HG03558 (cell line): ENCODE measurements around the gene KCNN3.

Experiments used
- ATAC-seq: cut with Tn5 transposase; IDR thresholded peaks from one replicate; pipeline ENCODE4 v1.9.1; 2021; ENCODE audit warnings: moderate number of reproducible peaks; ENCODE audit not compliant: unreplicated experiment; ENCODE audit errors: extremely low read depth

KCNN3 gene

DNA sequence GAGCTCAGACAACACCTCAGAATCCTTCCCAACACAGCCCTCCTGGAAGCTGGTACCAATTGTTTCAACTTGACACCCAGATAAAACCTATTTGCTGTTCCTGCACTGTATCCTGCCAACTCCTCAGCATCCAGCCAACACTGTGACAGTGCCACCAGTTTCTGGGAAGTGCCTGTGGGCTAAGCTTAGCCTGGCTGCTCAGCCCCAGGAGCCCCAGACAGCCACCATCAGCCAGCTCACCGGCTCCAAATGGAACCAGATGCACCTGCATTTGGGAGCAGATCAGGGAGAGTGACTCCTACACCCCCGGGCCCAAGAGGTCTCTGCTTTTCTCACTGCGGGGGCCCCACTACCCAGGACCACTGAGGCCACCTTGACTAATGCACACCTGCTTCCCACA is 24.9 kb downstream of the KCNN3 start:
- no peak for ATAC-seq

DNA sequence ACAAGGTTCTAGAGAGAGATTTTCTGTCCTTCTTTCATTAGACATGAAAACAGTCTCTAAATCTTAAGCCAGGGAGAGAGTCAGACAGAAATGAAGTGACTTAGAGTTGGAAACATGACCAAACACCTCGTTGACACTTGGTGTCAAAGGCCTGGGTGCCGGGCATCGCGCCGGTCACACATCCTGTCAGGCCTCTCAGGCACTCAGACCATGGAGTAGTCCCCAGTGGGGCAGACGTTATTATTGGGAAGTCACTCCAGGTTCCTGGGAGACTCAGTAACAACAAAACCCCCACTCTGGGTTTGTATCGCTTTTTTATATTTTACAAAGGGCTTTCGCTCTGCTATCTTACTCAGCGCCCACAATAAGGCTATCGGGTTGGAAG is 25.8 kb downstream of the KCNN3 start:
- ATAC-seq, result no peak

DNA sequence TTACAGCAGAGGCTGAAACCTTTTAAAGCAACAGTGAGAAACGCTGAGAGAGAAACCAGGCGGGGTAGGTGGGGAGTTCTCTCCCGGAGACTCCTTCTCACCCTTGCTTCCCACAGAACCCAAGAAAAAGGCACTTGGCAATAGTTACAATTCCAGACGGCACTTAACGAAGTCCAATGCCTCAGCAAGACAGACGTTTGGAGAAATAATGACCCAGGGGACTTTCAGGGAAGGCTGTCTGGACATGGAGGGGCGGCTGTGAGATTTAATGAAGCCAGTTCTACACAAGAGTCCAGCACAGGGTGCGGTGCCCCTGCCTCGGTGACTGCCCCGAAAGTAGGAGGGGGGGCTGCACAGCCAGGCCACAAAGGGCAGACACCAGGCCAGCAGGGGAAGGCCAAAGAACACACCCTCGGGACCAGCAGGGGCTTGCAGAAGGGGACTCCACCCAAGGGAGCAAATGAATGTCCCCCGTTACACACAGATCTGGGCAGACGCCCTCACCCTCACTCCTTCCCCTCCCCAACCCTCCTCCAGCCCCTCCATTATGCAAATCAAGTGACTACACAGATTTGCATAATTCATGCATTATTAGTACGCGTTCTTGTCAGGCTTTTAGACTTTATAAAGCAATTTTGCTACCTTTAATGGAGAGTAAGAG is 26.3 kb downstream of the KCNN3 start:
- ATAC-seq, result no peak

DNA sequence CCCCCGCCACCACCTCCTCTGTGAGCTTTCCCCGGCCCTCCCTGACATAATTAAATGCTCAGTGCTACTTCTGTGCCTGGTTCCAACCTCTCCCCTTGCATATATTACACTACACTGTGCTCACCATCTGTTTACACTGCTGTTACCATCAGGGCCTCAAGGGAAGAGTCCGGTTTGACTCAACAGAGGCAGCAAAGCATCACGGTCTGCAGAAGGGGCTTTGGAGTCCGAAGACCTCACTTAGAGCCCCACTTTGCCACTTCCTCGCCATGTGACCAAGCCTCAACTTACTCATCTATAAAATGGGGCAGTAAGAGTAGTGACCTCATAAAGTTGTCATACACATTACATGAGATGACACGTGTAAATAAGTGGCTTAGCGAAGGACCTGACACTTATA is 27.4 kb downstream of the KCNN3 start:
- ATAC-seq, result no peak

DNA sequence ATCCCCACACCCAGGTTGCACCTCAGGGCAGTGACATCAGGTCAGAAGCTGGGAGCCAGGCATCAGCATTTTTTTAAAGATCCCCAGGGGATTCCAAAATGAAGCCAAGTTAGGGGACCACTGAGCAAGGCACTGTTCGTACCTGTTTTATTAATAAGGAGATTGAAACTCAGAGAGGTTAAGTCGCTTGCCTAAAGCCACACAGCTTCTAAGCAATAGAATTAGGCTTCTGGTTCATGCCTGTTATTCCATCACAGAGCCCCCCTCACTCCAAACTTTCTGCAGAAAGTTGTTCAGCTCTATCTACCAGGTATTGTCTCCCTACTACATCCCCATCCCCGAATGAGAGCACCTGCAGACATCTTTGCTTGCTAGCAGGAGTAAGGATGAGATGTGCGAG is 28.7 kb downstream of the KCNN3 start:
- no peak for ATAC-seq

DNA sequence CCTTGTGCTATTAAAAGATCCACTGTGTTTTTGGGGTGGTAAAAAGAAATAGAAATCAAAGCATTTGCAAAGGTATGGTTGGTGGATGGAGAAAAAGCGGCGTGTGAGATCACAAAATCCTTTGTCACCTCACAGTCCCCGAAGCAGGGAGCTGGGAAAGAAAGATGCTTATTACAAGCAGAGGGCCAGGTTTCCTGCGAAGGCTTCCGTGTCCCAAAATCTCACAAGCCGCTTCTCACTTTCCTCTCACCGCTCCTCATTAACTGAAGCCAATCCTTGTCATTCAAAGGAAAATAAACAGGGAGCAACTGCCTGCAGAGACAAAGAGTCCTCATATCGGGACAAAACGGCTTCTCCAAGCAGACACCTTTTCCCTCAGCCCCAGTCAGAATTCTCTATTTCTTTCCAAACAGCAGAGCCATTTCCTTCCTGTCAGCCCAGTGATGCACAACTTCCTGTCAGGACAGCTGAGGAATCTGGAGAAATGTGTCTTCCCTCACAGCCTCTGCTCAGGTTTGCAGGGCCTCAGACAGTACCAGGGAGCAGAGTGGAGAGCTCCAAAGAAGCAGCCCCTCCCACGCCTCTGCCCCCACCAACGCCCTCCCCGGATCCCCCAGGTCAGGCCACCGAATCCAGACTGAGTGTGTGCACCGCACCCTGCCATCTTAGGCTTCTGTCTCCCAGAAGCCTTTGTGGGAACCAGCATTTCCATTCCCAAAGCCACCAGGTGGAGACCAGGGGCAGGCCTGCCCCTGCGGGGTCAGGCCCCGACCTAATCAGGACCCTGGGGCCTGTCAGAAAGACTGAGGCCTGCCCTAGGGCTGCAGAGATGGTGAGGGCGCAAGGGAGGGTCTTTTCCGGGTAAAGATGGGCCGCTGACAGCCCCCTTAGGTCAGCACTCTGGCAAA is 29.6 kb downstream of the KCNN3 start:
- ATAC-seq, result no peak

DNA sequence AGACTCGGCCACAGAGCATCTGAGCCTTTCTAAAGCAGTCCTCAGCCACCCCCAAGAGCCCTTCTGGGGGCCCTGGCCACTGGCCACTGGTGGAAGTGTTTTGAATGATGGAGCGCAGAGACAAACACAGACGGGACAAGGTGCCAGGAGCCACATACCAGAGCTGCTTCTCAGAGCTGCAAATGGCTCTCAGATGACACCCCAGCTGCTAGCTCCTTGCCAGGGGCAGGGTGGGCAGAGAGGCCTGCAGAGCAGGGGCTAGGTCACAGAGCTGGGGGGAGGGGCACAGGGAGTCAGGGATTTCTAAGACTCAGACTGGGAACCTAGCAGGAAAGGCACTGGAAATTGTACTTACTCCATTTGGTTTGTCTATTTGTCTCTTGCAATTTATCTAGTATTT is 30.4 kb downstream of the KCNN3 start:
- no peak for ATAC-seq

DNA sequence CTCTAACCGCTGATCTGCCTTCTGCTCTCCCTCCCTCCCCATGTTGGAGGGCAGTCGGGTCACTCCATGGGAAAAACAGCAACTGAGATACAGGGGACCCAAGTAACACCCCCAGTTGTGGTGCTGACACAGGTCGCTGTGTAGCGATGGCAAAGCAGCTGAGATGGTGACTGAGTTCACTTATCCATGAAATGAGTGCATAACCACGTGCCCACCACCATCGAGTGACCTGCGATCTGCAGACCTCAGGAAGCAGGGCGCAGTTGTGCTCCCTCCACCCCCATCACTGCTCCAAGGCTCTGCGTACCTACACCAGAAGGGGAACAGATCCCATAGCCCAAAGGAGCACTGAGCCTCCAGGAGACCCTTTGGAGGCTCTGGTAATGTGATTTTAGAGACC is 31.1 kb downstream of the KCNN3 start:
- no peak for ATAC-seq

DNA sequence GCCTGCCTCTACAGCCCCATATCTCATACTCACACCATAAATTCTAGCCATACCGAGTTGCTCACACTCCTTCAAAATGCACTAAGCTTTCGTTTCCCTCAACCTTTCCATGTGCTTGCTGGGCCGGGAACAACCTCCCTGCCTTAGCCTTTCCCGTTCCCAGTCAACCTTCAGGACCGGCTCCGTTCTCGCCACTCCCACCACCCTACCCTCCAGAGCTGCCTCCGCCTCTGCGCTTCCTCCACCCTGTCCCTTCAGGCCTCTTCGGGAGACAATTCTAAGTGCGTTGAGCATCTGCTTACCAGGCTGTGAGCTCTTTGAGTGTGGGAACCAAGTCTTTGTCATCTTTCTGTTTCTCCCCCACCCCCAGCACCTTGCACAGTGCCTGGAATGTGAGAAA is 31.6 kb downstream of the KCNN3 start:
- no peak for ATAC-seq

DNA sequence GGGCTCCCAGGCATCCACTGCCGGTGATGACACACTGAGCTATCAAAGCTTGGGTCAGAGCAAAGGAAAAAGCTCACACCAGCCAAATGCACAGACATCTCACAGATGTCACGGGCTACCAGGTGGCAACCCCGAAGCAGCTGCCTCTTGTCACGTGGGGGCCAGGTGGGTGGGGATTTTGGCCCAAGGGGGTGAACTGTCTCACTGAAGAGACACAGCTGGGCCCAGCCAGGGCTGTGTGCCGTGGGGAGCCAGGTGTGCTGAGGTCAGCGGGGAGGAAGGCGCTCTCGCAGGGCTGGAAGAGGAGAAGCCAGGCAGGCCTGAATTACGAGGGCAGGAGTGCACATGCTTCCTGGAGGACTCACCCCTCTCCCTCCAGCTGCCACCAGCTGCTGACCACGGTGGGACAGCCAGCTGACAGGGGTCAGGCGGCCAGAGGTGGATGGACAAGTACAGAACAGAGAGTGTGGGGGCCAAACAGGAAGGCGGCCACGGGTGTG is 32.4 kb downstream of the KCNN3 start:
- no peak for ATAC-seq

DNA sequence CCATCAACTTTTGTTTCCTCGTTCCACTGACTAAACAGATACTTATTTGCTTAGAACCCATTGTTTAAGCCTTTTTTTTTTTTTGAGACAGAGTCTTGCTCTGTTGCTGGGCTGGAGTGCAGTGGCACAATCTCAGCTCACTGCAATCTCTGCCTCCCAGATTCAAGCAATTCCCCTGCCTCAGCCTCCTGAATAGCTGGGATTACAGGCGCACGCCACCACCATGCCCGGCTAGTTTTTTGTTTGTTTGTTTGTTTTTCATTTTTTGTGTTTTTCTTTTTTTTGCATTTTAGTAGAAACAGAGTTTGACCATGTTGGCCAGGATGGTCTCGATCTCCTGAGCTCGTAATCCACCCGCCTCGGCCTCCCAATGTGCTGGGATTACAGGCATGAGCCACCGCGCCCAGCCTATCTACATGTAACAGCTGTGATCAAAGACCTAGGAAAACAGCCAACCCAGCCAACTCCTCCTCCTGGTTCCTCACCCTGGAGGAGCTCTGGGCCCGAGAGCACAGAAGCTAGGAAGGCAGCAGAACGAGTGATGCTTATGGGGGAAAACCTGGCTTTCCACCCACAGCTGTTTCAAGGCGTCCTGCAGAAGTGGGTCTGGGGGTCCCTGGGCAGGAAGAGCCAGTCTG is 32.9 kb downstream of the KCNN3 start:
- ATAC-seq, result no peak

DNA sequence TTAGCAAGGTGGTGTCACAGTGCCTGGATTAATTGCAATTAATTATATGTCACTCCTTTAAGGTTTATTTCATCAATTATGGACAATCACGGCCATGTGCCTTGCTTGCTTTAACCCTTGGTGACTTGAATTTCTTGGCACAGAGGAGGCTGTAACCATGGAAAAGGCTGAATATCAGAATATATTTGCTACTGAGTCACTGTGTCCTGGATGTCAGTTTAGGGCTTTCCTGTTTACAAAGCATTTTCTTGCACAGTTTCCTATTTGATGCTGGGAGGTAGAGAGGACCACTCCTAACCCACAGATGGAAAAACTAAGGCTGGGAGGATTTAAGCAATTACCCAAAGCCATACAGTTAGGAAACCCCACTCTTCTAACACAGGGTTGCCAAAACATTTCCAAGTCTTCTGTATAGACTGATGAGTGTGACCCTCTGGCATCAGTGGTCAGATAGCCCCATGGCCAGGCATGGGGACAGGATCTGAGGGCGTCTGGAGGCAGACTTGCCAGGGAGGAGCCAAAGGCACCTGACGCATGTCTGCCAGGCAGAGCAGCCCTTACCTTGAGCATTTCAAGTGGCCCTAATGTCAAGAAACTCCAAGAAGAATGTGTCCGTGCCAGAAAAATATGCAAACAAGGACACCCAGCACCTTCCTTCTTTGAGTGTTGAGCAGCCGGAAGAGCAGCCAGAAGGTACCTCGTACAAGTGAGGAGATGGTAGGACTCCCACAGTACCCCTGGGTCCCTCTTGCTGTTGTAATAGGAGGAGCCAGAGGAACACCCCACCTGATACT is 34.4 kb downstream of the KCNN3 start:
- ATAC-seq, result no peak

DNA sequence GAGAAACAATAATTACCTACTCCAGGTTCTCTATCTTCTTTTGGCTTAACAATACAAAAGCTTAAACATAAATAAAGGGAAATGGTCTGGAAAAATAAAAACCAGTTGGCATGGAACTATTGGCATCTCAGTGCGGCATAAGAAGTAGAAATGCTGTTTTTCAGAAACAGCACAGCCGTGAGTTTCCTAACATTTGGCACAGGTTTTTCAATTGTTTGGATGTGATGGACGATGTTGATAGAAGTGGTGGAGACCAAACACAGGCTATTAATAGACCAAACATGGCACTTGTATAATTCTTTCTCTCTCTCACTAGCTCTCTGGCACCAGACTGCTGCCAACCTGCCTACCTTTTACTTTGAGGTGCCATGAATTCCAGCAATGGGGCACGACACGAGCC is 36.2 kb downstream of the KCNN3 start:
- ATAC-seq, result no peak

DNA sequence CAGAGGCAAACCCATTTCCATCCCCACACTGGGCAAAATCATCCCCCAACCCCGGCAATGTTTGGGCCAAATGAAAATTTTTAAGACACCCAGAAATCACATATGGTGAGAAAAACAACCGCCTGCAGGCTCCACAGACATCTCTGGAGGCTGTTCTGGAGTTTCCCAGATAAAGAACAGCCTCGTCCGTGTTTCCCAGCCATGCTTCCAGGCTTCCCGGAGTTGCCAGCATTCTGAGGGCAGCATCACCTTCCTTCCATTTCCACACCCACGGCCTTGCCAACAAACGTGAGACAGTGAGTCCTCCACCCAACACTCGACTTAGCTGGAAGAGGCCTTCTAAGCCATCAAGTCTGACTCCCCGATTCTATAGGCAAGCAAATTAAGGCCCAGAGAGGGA is 36.9 kb downstream of the KCNN3 start:
- no peak for ATAC-seq

DNA sequence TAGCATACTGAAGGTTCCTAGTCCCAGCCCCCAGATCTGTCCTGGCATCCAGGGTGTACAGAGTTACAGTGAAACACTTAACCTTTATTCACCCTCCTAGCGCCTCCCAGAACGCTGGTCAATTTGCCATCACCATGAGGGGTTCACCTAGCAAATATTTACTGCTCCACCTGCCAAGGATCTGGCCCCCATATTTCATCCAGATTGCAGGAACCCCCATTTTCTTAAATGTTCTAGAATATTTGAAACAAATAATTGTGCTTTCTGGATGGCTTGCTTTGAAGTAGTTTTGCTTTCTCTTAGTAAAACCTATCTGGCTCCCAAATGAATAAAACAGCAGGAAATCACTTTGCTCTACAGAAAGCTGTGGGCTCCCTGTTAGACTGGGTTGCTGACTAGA is 37.7 kb downstream of the KCNN3 start:
- ATAC-seq, result no peak

DNA sequence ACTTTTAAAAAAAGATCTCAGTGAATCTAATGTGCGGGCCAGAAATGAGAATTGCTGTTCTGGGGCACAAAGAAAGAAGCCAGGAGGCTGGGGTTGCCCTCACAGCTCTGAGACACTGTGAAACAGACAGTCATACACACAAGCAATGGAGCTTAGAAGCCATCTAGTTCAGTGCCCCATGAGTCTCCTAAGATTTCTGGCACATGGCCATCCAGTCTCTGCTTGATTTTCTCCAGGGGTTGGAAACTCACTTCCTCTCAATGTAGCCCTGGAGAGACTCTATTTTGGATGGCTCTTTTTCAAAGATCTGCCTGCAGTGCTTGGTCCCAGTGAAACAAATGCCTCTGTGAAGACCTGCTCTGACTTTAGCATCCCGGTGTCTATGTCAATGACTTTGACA is 38.6 kb downstream of the KCNN3 start:
- ATAC-seq, result no peak

DNA sequence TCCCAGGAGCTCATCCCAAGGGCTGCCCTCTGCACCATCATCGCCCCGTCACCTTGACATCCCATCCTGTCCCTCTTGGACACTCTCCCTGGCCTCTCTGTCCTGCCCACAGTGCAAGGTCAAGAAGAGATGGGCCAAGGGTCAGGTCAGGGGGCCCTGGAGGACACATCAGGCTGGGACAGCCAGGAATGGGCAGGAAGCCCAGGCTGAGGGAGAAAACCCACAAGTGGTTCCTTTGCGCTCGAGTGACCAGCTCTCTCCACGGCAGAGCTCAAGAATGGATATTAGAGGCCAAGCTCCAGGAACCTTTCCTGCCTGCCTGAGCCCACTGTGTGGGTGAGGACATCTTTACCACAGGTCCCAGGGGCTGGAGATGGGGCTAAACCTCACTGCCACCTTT is 41.0 kb downstream of the KCNN3 start:
- ATAC-seq, result no peak

DNA sequence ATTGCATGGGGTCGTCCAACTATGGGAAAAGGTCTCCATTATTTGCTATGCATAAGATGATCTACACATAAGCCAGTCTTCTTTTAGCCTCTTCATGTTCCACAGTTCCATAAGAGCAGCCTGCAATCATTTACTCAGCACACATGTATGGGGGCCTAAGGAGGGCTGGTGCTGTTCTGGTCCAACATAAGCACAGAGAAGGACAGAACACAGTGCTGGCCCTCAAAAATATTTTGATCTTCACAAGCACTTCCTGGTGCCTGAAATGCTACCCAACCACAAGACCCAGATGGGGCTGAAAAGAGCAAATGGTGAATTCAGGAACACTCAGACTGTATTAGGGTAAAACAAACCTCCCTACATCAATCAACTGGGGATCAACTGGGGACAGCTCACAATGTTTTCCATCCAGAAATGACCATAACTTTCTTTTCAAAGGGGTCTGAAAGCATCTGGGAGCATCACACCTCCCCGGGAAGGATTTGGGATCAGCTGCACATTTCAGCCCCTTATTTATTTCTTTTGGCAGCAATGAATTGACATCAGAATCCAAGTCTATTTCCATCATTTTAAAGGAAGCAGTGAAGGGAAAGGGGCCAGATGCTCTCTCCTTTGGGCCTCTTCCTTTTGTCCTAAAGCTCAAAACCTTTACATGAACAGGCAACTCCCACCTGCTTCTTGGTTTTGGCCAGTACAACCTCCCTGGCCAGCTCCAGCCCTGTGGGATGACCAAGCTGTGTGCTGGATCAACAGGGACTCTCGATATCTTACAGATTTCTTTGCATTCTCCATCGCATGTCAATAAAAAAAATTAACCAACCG is 45.7 kb downstream of the KCNN3 start:
- no peak for ATAC-seq

DNA sequence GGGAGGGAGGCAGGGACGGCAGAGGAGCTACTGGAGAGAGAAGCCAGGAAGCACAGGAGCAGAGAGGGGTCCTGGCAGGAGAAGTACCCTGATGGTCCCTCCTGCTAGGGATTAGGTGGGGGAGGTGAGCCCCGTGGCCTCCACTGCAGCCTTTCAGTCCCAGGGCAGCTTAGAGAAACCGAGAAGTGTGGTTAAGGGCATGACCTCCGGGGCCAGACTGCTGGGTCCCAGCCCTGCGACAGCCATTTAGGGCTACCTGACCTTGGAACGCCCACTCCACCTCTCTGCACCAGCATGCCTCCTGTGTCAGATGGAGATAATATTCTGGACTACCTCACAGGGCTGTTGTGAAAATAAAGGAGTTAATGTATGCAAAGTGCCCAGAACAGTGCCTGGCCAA is 47.4 kb downstream of the KCNN3 start:
- ATAC-seq, result no peak

DNA sequence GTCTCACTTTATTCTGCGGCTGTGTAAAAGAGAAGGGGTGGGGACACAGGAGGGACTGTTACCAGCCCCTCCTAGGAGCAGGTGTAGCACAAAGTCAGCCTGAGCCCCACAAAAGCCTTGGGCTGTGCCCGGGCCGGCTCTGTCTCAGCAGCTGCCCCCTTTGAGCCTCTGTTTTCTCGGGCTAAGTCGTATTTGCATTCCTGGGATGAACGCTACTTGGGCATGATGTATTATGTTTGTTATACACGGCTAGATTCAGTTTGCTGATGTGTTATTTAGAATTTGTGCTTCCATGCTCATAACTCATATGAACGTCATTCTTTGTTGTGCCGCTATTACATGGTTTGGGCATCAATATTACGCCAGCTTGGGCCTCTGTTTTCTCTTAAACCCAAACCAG is 47.8 kb downstream of the KCNN3 start:
- no peak for ATAC-seq
